A673 (cell line): ENCODE measurements around the gene SOX13.

ENCODE experiments used
- CTCF ChIP-seq: fragments of 300-800, 200-600 bp; sonication (generic); conservative IDR thresholded peaks from 2 replicates; pipeline ENCODE4 v1.5.1; 2017; ENCODE audit warnings: low read depth, mild to moderate bottlenecking, antibody characterized with exemption, low read length, moderate library complexity, mixed read lengths
- EZH2 ChIP-seq: fragments of 200-600 bp; sonication (generic); IDR thresholded peaks from 2 replicates; pipeline ENCODE4 v1.6.1; 2017; ENCODE audit warnings: borderline replicate concordance, low read depth, mild to moderate bottlenecking, mixed read lengths, antibody characterized with exemption, low read length; ENCODE audit not compliant: poor library complexity, severe bottlenecking

GRCh38 chr1:204115116-204115515 lies 42.2 kb downstream of the SOX13 start:
- no peak for TF ChIP-seq CTCF
- TF ChIP-seq EZH2: no peak
